Kasumi-1 (cell line): ENCODE results near the gene MARCHF10.

Source experiments
- DNase-seq, 2 experiments: peaks; one replicate each; lab custom pipeline; 2025; lab: John Stamatoyannopoulos, UW

MARCHF10 gene

DNA sequence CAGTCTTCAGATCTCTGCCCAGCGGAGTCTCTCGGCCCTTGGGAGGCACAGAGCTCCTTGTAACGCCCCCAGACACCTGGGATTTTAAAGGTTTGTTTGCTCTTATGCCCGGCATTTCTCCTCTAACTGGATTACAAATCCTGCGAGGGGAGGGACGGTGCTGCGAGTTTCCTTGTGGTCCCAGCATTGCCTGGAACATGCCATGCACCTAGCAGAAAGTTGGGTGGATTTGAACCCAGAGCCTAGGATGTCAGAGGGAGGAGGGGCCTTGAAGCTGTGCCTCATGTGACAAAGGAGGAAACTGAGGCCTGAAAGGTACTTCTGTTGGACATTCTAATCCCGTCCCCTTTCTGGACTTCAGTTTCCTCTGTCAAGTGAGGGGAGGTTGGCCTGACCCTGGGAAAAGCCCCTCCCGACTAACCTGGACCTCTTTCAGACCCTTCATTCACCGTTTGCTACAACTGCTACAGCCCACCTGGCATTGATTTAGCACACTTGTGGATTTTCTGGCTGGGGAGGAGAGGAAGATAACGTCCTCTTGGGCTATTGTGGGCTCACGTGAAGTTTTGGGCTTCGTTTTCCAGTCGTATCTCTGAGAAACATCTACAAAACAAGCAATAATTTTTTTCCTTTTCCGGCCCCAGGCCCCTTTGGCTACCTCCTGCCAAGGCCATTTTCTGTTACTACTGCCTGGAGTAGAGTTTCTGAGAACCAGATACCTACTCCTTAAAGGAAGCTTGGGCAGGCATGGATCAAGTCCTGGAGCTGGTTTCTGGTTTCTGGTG is 149.8 kb downstream of the MARCHF10 start:
- DNase-seq = no peak

GRCh38 chr17:62657690-62658089 is 150.4 kb downstream of the MARCHF10 start:
- no peak for DNase-seq

- DNase-seq = no peak
Observed at GRCh38 chr17:62657145-62657665, 150.9 kb downstream of the MARCHF10 start.

GRCh38 chr17:62656446-62656845 is 151.7 kb downstream of the MARCHF10 start:
- no peak for DNase-seq

- no peak for DNase-seq
Observed at GRCh38 chr17:62655656-62656055, 152.5 kb downstream of the MARCHF10 start.

GRCh38 chr17:62653826-62654761 is 154.0 kb downstream of the MARCHF10 start:
- no peak for DNase-seq

- DNase-seq = peak; percentile 42 to 66
Observed at GRCh38 chr17:62653002-62653825, 154.9 kb downstream of the MARCHF10 start.

GRCh38 chr17:62652251-62653001 is 155.7 kb downstream of the MARCHF10 start:
- peak; percentile 55 to 60 for DNase-seq
